ENCODE results near the gene PROM2.
"Not testable (repeated sequence)": the region's sequence is repeated elsewhere in the genome, so short reads cannot be mapped to it uniquely, and the experiment has no call there.

Gene PROM2

DNA sequence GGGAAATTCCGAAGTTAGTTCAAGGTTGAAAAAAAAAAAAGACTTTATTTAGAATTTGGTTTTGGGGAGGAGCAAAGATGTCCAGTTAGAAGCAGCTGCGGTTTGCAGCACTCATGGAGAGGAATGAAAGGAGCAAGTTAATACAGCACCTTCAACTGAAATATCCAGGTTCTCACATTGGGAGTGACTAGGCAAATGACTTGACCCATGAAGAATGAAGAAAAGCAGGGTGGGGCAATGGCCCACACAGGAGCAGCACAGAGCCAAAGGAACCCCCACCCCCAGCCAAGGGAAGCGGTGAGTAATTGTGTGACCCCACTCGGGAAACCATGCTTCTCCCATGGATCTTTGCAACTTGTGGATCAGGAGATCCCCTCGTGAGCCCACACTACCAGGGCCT lies 34.2 kb upstream of the PROM2 start:
- no peak overlapping the region for H3K9ac ChIP-seq (ENCODE audit: insufficient read length, low read depth)
- peaks cover 34% of the 10 kb centered on the region; the same call in 1 of the 2 replicates for H3K9me3 ChIP-seq (ENCODE audit: insufficient read depth, low read length)
- DNase-seq (ENCODE audit: low read depth, low spot score) = no peak
- no peak overlapping the region for H3K4me3 ChIP-seq (ENCODE audit: insufficient read length, low read depth)
- H3K4me1 ChIP-seq (ENCODE audit: insufficient read depth, insufficient read length) = no peaks in the 10 kb centered on the region
- H3K36me3 ChIP-seq (ENCODE audit: insufficient read depth, insufficient read length, low read length) = no peaks in the 10 kb centered on the region
- no peak for TF ChIP-seq SUZ12 (IDR thresholded peaks at IDR 0.05; ENCODE audit: extremely low read depth, insufficient read depth, insufficient read length)
- TF ChIP-seq YY1 (IDR thresholded peaks at IDR 0.05; ENCODE audit: insufficient read depth, insufficient read length) = no peak
- TF ChIP-seq ZNF274 (IDR thresholded peaks at IDR 0.05; ENCODE audit: low read depth, low read length) = no peak
- H3K27me3 ChIP-seq (ENCODE audit: insufficient read depth, insufficient read length) = no peaks in the 10 kb centered on the region

- no peaks in the 10 kb centered on the region for H3K27me3 ChIP-seq (ENCODE audit: insufficient read depth, insufficient read length)
- no peaks in the 10 kb centered on the region for H3K36me3 ChIP-seq (ENCODE audit: insufficient read depth, insufficient read length, low read length)
- peaks cover 34% of the 10 kb centered on the region; the same call in 1 of the 2 replicates for H3K9me3 ChIP-seq (ENCODE audit: insufficient read depth, low read length)
- H3K4me3 ChIP-seq (ENCODE audit: insufficient read length, low read depth) = no peak overlapping the region
- no peak for DNase-seq (ENCODE audit: low read depth, low spot score)
- H3K9ac ChIP-seq (ENCODE audit: insufficient read length, low read depth) = no peak overlapping the region
- no peak for TF ChIP-seq SUZ12 (IDR thresholded peaks at IDR 0.05; ENCODE audit: extremely low read depth, insufficient read depth, insufficient read length)
- TF ChIP-seq YY1 (IDR thresholded peaks at IDR 0.05; ENCODE audit: insufficient read depth, insufficient read length) = no peak
- no peak for TF ChIP-seq ZNF274 (IDR thresholded peaks at IDR 0.05; ENCODE audit: low read depth, low read length)
- H3K4me1 ChIP-seq (ENCODE audit: insufficient read depth, insufficient read length) = no peaks in the 10 kb centered on the region
Measured at GRCh38 chr2:95240556-95240955, 33.7 kb upstream of the PROM2 start.

GRCh38 chr2:95242084-95242483 lies 32.2 kb upstream of the PROM2 start:
- not testable (repeated sequence) for DNase-seq (ENCODE audit: low read depth, low spot score); H3K4me3 ChIP-seq (ENCODE audit: insufficient read length, low read depth); H3K27me3 ChIP-seq (ENCODE audit: insufficient read depth, insufficient read length); H3K4me1 ChIP-seq (ENCODE audit: insufficient read depth, insufficient read length); H3K36me3 ChIP-seq (ENCODE audit: insufficient read depth, insufficient read length, low read length); H3K9ac ChIP-seq (ENCODE audit: insufficient read length, low read depth)
- H3K9me3 ChIP-seq (ENCODE audit: insufficient read depth, low read length) = peaks cover 34% of the 10 kb centered on the region; the same call in 1 of the 2 replicates

GRCh38 chr2:95258271-95258670 lies 16.0 kb upstream of the PROM2 start:
- H3K9me3 ChIP-seq (ENCODE audit: insufficient read depth, low read length) = peaks cover 16% of the 10 kb centered on the region

DNA sequence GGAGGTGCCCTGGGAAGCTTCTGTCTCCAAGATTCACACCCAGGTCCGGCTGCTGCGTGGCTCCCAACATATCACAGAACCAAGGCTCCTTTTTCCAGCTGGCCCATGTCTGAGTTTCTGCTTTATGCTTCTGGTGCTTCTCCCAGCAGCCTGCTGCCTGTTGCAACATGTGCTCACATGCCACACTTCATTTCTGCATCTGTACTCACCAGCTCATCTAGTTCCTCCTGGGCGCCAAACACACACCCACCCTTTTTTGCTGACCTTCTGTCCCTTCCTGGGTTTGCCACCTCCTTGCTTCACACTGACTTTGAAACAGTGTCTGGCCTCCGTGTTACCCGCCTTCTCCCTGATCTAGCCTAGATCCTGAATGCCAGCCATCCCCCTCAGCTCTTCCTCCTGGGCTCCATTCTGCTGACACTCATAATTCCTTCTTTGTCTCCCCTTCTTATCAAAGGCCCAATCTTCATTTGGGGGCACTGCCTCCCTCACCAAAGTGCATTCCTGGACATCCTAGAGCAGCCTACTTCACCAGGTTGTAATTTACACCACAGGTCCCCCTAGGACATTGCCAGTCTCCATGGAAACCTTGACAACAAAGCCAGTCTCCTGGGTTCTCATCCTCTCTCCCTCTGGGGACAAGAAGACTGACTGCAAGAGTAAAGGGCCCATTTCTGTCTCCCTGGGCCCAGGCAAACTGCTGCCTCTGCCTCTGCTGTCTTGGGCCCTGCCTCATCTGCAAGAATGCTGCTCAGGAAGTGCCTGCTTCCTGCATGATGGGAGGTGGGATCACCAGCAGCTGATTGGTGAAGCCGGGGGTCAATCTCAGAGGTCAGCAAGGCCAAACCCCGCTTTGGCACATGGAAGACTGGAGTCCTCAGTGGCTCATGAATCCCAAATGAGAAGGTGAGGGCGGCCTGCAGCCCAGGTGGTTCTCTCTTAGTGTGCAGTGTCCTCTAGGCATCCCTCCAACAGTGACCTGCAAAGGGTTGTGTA lies 13.9 kb upstream of the PROM2 start:
- H3K27me3 ChIP-seq (ENCODE audit: insufficient read depth, insufficient read length) = no peaks in the 10 kb centered on the region
- DNase-seq (ENCODE audit: low read depth, low spot score) = no peak
- H3K4me3 ChIP-seq (ENCODE audit: insufficient read length, low read depth) = no peak overlapping the region
- peaks cover 12% of the 10 kb centered on the region for H3K4me1 ChIP-seq (ENCODE audit: insufficient read depth, insufficient read length)
- peaks cover 16% of the 10 kb centered on the region for H3K9me3 ChIP-seq (ENCODE audit: insufficient read depth, low read length)
- no peak for TF ChIP-seq YY1 (IDR thresholded peaks at IDR 0.05; ENCODE audit: insufficient read depth, insufficient read length)
- TF ChIP-seq ZNF274 (IDR thresholded peaks at IDR 0.05; ENCODE audit: low read depth, low read length) = no peak
- TF ChIP-seq SUZ12 (IDR thresholded peaks at IDR 0.05; ENCODE audit: extremely low read depth, insufficient read depth, insufficient read length) = no peak
- no peaks in the 10 kb centered on the region for H3K36me3 ChIP-seq (ENCODE audit: insufficient read depth, insufficient read length, low read length)
- H3K9ac ChIP-seq (ENCODE audit: insufficient read length, low read depth) = no peak overlapping the region

More at GRCh38 chr2:95258271-95258670, 16.0 kb upstream of the PROM2 start:
- DNase-seq (ENCODE audit: low read depth, low spot score) = no peak
- TF ChIP-seq YY1 (IDR thresholded peaks at IDR 0.05; ENCODE audit: insufficient read depth, insufficient read length) (no peak), ZNF274 (IDR thresholded peaks at IDR 0.05; ENCODE audit: low read depth, low read length) (no peak)
- peaks cover 12% of the 10 kb centered on the region for H3K4me1 ChIP-seq (ENCODE audit: insufficient read depth, insufficient read length)
- H3K4me3 ChIP-seq (ENCODE audit: insufficient read length, low read depth) = no peak overlapping the region
- H3K27me3 ChIP-seq (ENCODE audit: insufficient read depth, insufficient read length) = no peaks in the 10 kb centered on the region
- H3K36me3 ChIP-seq (ENCODE audit: insufficient read depth, insufficient read length, low read length) = no peaks in the 10 kb centered on the region
- H3K9ac ChIP-seq (ENCODE audit: insufficient read length, low read depth) = no peak overlapping the region

GRCh38 chr2:95261602-95262001 lies 12.6 kb upstream of the PROM2 start:
- DNase-seq (ENCODE audit: low read depth, low spot score) = peak; percentile 15
- H3K9me3 ChIP-seq (ENCODE audit: insufficient read depth, low read length) = peaks cover 16% of the 10 kb centered on the region
- TF ChIP-seq ZNF274 (IDR thresholded peaks at IDR 0.05; ENCODE audit: low read depth, low read length) (no peak), SUZ12 (IDR thresholded peaks at IDR 0.05; ENCODE audit: extremely low read depth, insufficient read depth, insufficient read length) (no peak), YY1 (IDR thresholded peaks at IDR 0.05; ENCODE audit: insufficient read depth, insufficient read length) (no peak)

GRCh38 chr2:95262896-95263542 lies 11.2 kb upstream of the PROM2 start:
- H3K36me3 ChIP-seq (ENCODE audit: insufficient read depth, insufficient read length, low read length) = no peaks in the 10 kb centered on the region
- H3K9me3 ChIP-seq (ENCODE audit: insufficient read depth, low read length) = peaks cover 13% of the 10 kb centered on the region
- H3K4me3 ChIP-seq (ENCODE audit: insufficient read length, low read depth) = no peak overlapping the region
- TF ChIP-seq YY1 (IDR thresholded peaks at IDR 0.05; ENCODE audit: insufficient read depth, insufficient read length) (no peak), ZNF274 (IDR thresholded peaks at IDR 0.05; ENCODE audit: low read depth, low read length) (no peak), SUZ12 (IDR thresholded peaks at IDR 0.05; ENCODE audit: extremely low read depth, insufficient read depth, insufficient read length) (no peak)
- no peak for DNase-seq (ENCODE audit: low read depth, low spot score)
- H3K4me1 ChIP-seq (ENCODE audit: insufficient read depth, insufficient read length) = peaks cover 12% of the 10 kb centered on the region
- H3K27me3 ChIP-seq (ENCODE audit: insufficient read depth, insufficient read length) = no peaks in the 10 kb centered on the region
- no peak overlapping the region for H3K9ac ChIP-seq (ENCODE audit: insufficient read length, low read depth)

More at GRCh38 chr2:95261602-95262001, 12.6 kb upstream of the PROM2 start:
- no peaks in the 10 kb centered on the region for H3K27me3 ChIP-seq (ENCODE audit: insufficient read depth, insufficient read length)
- H3K36me3 ChIP-seq (ENCODE audit: insufficient read depth, insufficient read length, low read length) = no peaks in the 10 kb centered on the region
- no peak overlapping the region for H3K9ac ChIP-seq (ENCODE audit: insufficient read length, low read depth)
- H3K4me3 ChIP-seq (ENCODE audit: insufficient read length, low read depth) = no peak overlapping the region
- peaks cover 12% of the 10 kb centered on the region for H3K4me1 ChIP-seq (ENCODE audit: insufficient read depth, insufficient read length)

All from NT2/D1 (cell line).